ENCODE results near the gene KNCN. TPM values are rescaled to one million over a fixed set of nuclear protein-coding genes. Genes with fewer than 3 reads are reported as not detected.

Gene KNCN
- total and polyA plus RNA-seq, 7 donors: not detected

DNA sequence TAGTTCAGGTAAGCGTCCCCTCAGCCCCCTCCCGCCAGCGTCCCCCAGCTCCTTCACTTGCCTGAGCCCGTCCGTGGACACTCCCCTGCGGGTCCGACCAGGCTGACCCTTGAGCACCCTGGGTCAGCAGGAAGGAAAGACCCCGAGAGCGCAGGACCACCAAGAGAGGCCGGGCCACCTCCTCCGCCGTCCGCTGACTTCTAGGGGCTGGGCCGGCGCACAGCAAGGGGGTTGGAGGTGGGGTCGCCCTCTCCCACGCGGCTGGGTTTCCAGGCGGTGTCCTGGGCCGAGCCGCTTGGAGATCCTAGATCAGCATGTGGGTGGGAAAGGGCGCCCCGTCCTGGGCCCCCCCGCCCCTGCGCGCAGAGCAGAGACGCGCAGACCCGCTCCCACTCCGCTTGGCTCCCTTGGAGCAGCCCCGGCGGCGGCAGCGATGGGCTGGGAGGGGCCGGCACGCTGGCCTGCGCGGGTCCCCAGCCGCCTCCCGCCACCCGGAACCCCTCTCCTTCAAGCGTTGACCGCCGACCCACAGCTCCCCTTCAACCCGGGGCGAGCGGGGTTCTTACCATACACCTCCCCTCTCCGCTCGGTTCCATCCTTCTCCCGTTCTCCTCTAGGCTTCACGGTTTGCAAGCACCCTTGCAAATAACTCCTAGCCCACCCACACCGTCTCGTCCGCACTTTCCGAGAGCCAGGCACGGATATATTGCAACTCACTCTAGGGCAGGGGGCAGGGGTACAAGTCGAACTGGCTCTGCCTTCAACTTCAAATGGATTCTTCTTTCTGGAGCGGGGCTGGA, 7.5 kb downstream of the KNCN start:
- H3K4me1 ChIP-seq: peaks cover 0 to 11% (median 9%) of the 10 kb centered on the region in 4 donors
- no peaks in the 10 kb centered on the region for H3K9me3 ChIP-seq
- no peak for DNase-seq
- H3K27ac ChIP-seq: no peak overlapping the region
- WGBS, 2 donors: 7 to 15% methylated on average over 58 of the region's 58 CpGs
- no peaks in the 10 kb centered on the region for H3K36me3 ChIP-seq
- intact Hi-C loops (cut with DNase I): no loop called here
- H3K27me3 ChIP-seq: peaks cover 18 to 42% (median 27%) of the 10 kb centered on the region in 3 donors
- peak overlapping the region in 2 of 4 donors; percentile 0 to 27 for H3K4me3 ChIP-seq
- TF ChIP-seq, protein P1, sequence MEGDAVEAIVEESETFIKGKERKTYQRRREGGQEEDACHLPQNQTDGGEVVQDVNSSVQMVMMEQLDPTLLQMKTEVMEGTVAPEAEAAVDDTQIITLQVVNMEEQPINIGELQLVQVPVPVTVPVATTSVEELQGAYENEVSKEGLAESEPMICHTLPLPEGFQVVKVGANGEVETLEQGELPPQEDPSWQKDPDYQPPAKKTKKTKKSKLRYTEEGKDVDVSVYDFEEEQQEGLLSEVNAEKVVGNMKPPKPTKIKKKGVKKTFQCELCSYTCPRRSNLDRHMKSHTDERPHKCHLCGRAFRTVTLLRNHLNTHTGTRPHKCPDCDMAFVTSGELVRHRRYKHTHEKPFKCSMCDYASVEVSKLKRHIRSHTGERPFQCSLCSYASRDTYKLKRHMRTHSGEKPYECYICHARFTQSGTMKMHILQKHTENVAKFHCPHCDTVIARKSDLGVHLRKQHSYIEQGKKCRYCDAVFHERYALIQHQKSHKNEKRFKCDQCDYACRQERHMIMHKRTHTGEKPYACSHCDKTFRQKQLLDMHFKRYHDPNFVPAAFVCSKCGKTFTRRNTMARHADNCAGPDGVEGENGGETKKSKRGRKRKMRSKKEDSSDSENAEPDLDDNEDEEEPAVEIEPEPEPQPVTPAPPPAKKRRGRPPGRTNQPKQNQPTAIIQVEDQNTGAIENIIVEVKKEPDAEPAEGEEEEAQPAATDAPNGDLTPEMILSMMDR (IDR thresholded peaks at IDR 0.05): no peak
- TF ChIP-seq POLR2AphosphoS5 (IDR thresholded peaks at IDR 0.05) (no peak), EP300 (IDR thresholded peaks at IDR 0.05) (no peak), POLR2A (IDR thresholded peaks at IDR 0.05) (no peak)

DNA sequence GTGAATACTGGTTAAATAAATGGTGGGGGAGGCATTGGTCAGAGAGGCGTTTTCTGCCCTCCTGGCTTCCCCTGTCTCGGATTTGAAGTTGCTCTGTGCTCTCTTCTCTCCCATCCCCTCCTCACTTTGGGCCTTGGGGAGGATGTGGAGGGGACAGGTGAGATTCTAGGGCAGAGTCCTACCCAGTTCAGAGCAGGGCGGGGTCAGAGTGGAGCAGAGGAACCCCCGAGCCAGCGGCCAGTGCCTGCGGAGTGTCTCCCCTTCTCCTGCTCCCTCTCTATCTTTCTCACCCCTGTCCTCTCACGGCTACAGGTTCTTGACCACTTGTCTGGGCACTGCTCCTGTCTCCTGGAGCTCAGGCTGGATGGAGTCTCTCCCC, 8.1 kb downstream of the KNCN start:
- peaks cover 0 to 11% (median 9%) of the 10 kb centered on the region in 4 donors for H3K4me1 ChIP-seq
- no peak for DNase-seq
- WGBS, 2 donors: 46 to 50% methylated on average over 7 of the region's 7 CpGs
- peaks cover 18 to 42% (median 27%) of the 10 kb centered on the region in 3 donors for H3K27me3 ChIP-seq
- no peak overlapping the region for H3K4me3 ChIP-seq
- intact Hi-C loops (cut with DNase I): no loop called here
- TF ChIP-seq, protein P1 (IDR thresholded peaks at IDR 0.05): no peak
- TF ChIP-seq POLR2AphosphoS5 (IDR thresholded peaks at IDR 0.05) (no peak), POLR2A (IDR thresholded peaks at IDR 0.05) (no peak), EP300 (IDR thresholded peaks at IDR 0.05) (no peak)
- no peaks in the 10 kb centered on the region for H3K9me3 ChIP-seq
- H3K27ac ChIP-seq: no peak overlapping the region
- no peaks in the 10 kb centered on the region for H3K36me3 ChIP-seq

DNA sequence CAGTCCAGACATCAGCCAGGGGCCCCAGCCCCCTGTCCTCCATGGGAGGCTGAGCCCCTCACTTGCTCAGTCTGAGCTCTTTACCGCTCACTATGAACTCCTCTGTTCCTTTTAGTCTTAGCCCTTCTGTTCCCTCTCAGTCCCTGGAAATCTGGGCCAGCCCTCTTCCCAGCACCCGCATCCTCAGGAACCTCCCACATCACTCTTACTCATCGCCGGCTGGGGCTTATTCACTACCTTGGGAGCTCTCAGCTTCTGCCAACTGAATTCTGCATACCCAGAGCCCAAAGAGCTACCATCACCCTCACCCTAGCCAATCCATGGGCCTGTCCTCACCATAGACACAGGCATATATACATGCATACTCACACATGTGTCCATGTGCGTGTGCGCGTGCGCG, 11.5 kb downstream of the KNCN start:
- 76 to 86% methylated on average over 9 of the region's 9 CpGs for WGBS, 2 donors
- TF ChIP-seq, protein P1 (IDR thresholded peaks at IDR 0.05): no peak
- TF ChIP-seq POLR2A (IDR thresholded peaks at IDR 0.05): no peak
- Histone ChIP-seq H3K4me1 (peaks cover 0 to 11% (median 9%) of the 10 kb centered on the region in 4 donors), H3K4me3 (no peak overlapping the region), H3K27me3 (peaks cover 17 to 23% (median 22%) of the 10 kb centered on the region in 3 donors), H3K27ac (no peak overlapping the region), H3K9me3 (no peaks in the 10 kb centered on the region), H3K36me3 (no peaks in the 10 kb centered on the region)
- no peak for DNase-seq
- intact Hi-C loops (cut with DNase I): no loop called here

DNA sequence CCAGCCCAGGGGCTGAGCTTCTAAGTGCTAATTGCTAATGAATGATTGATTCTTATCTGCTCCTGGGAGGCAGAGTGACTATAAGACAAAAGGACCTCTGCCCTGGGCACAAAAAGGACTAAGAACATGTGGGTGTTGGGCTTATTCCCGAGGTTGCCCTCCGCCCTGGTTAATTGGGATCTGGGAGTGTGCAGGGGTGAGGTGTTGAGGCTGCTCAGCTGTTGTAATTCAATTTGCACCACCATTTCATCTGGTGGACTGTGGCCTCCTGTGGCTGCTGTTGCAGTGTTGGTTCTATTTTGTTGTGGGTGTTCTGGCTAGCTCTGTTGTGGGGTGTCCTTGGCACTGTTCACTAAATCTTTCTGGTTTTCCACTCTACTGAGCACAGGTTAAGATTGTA, 13.3 kb downstream of the KNCN start:
- intact Hi-C loops (cut with DNase I): no loop called here
- H3K27me3 ChIP-seq: peaks cover 0 to 4% (median 4%) of the 10 kb centered on the region in 3 donors
- DNase-seq: no peak
- peaks cover 0 to 7% (median 6%) of the 10 kb centered on the region in 4 donors for H3K4me1 ChIP-seq
- H3K9me3 ChIP-seq: no peaks in the 10 kb centered on the region
- H3K4me3 ChIP-seq: no peak overlapping the region
- H3K27ac ChIP-seq: no peak overlapping the region
- 25 to 72% methylated on average over 2 of the region's 2 CpGs for WGBS, 2 donors
- H3K36me3 ChIP-seq: no peaks in the 10 kb centered on the region
- TF ChIP-seq POLR2AphosphoS5 (IDR thresholded peaks at IDR 0.05) (no peak), EP300 (IDR thresholded peaks at IDR 0.05) (no peak)
- TF ChIP-seq, protein P1 (IDR thresholded peaks at IDR 0.05): no peak
